Measurements from ENCODE around the gene XAF1.

XAF1 gene

GRCh38 chr17:6796887-6797490, 41.1 kb downstream of the XAF1 start:
- Histone ChIP-seq H3K4me3 (ENCODE audit: insufficient read depth, low read length, poor library complexity, severe bottlenecking) (no peak overlapping the region), H3K27ac (ENCODE audit: low read depth, low read length) (no peak overlapping the region), H3K4me2 (ENCODE audit: low read depth, low read length, poor library complexity, severe bottlenecking) (no peak overlapping the region), H2AFZ (ENCODE audit: low read depth, low read length, severe bottlenecking) (no peak overlapping the region), H3K36me3 (ENCODE audit: low read length) (no peaks in the 10 kb centered on the region), H3K9me2 (replicated peaks; ENCODE audit: insufficient read depth, low read length) (no peaks in the 10 kb centered on the region), H3F3A (ENCODE audit: insufficient read depth) (no peaks in the 10 kb centered on the region), H3K79me2 (ENCODE audit: insufficient read depth, low read length) (no peaks in the 10 kb centered on the region), H3K27me3 (ENCODE audit: low read length) (no peaks in the 10 kb centered on the region), H3K9me3 (ENCODE audit: insufficient read depth, low read length) (no peaks in the 10 kb centered on the region), H4K20me1 (ENCODE audit: low read depth, low read length) (no peaks in the 10 kb centered on the region), H3K9ac (ENCODE audit: low read length) (no peak overlapping the region)
- no peak for TF ChIP-seq CTCF (IDR thresholded peaks at IDR 0.05; ENCODE audit: insufficient read depth, low read length, poor library complexity, severe bottlenecking)
- no peak for TF ChIP-seq EZH2phosphoT487 (conservative IDR thresholded peaks at IDR 0.05; ENCODE audit: low read length)

GRCh38 chr17:6797718-6798351, 42.0 kb downstream of the XAF1 start:
- Histone ChIP-seq H4K20me1 (ENCODE audit: low read depth, low read length) (no peaks in the 10 kb centered on the region), H3K4me2 (ENCODE audit: low read depth, low read length, poor library complexity, severe bottlenecking) (no peak overlapping the region), H3K27me3 (ENCODE audit: low read length) (no peaks in the 10 kb centered on the region), H2AFZ (ENCODE audit: low read depth, low read length, severe bottlenecking) (no peak overlapping the region), H3K27ac (ENCODE audit: low read depth, low read length) (no peak overlapping the region), H3K9ac (ENCODE audit: low read length) (no peak overlapping the region), H3K4me3 (ENCODE audit: insufficient read depth, low read length, poor library complexity, severe bottlenecking) (no peak overlapping the region), H3K9me2 (replicated peaks; ENCODE audit: insufficient read depth, low read length) (no peaks in the 10 kb centered on the region), H3K36me3 (ENCODE audit: low read length) (no peaks in the 10 kb centered on the region), H3K9me3 (ENCODE audit: insufficient read depth, low read length) (no peaks in the 10 kb centered on the region), H3K79me2 (ENCODE audit: insufficient read depth, low read length) (no peaks in the 10 kb centered on the region), H3F3A (ENCODE audit: insufficient read depth) (no peaks in the 10 kb centered on the region)
- no peak for TF ChIP-seq EZH2phosphoT487 (conservative IDR thresholded peaks at IDR 0.05; ENCODE audit: low read length)
- no peak for TF ChIP-seq CTCF (IDR thresholded peaks at IDR 0.05; ENCODE audit: insufficient read depth, low read length, poor library complexity, severe bottlenecking)

- no peaks in the 10 kb centered on the region for H3F3A ChIP-seq (ENCODE audit: insufficient read depth)
- no peak overlapping the region for H3K4me3 ChIP-seq (ENCODE audit: insufficient read depth, low read length, poor library complexity, severe bottlenecking)
- H2AFZ ChIP-seq (ENCODE audit: low read depth, low read length, severe bottlenecking) = no peak overlapping the region
- no peaks in the 10 kb centered on the region for H4K20me1 ChIP-seq (ENCODE audit: low read depth, low read length)
- no peak overlapping the region for H3K27ac ChIP-seq (ENCODE audit: low read depth, low read length)
- H3K9me2 ChIP-seq (replicated peaks; ENCODE audit: insufficient read depth, low read length) = no peaks in the 10 kb centered on the region
- H3K27me3 ChIP-seq (ENCODE audit: low read length) = no peaks in the 10 kb centered on the region
- no peak overlapping the region for H3K4me2 ChIP-seq (ENCODE audit: low read depth, low read length, poor library complexity, severe bottlenecking)
- no peaks in the 10 kb centered on the region for H3K9me3 ChIP-seq (ENCODE audit: insufficient read depth, low read length)
- H3K9ac ChIP-seq (ENCODE audit: low read length) = no peak overlapping the region
- TF ChIP-seq CTCF (IDR thresholded peaks at IDR 0.05; ENCODE audit: insufficient read depth, low read length, poor library complexity, severe bottlenecking) = no peak
- no peak for TF ChIP-seq EZH2phosphoT487 (conservative IDR thresholded peaks at IDR 0.05; ENCODE audit: low read length)
- H3K79me2 ChIP-seq (ENCODE audit: insufficient read depth, low read length) = no peaks in the 10 kb centered on the region
- H3K36me3 ChIP-seq (ENCODE audit: low read length) = no peaks in the 10 kb centered on the region
These were observed 43.9 kb downstream of the XAF1 start for GRCh38 chr17:6799738-6800137.

Data from SU-DHL-6 (cell line).